SK-N-SH (cell line): ENCODE results near the gene SNTG2. TPM values are rescaled to one million over a fixed set of nuclear protein-coding genes. Genes with fewer than 3 reads are reported as not detected.

ENCODE experiments used
- CTCF ChIA-PET: fragments of 300-600, 350-600 bp; formaldehyde crosslinking; extraction: SDS; loops from one replicate; lab custom pipeline; 2021; lab: Yijun Ruan, JAX
- POLR2A ChIA-PET: fragments of 350-600 bp; sonication (Branson Sonifier 250); formaldehyde crosslinking; extraction: SDS; loops from one replicate; lab custom pipeline; 2020; ENCODE audit warnings: antibody characterized with exemption, inconsistent platforms; lab: Yijun Ruan, JAX
- DNase-seq: peaks from one replicate; pipeline ENCODE4 v3.0.0; 2012
- H2AFZ ChIP-seq: fragments of 200-600 bp; sonication (generic); 2 replicates; pipeline ENCODE4 v1.8.1; 2016; ENCODE audit warnings: antibody characterized with exemption, mild to moderate bottlenecking, low read depth
- H3F3A ChIP-seq: fragments of 200-600 bp; sonication (generic); replicated peaks from 2 replicates; pipeline ENCODE3; 2016; ENCODE audit warnings: antibody characterized with exemption, mild to moderate bottlenecking; ENCODE audit not compliant: insufficient read depth
- H3K27ac ChIP-seq, 2 experiments: fragments of 200-500 bp in 1 of 2; fragments of 200-600 bp in 1 of 2; sonication (Bioruptor generic) in 1 of 2; sonication (generic), shearing (Covaris generic) in 1 of 2; 2 replicates each; pipeline versions ENCODE4 v1.5.1 to v1.6.1; 2014 to 2016; ENCODE audit warnings: low read depth in 2 of 2, inconsistent platforms in 1 of 2, low read length in 1 of 2, mild to moderate bottlenecking in 1 of 2, mixed read lengths in 1 of 2
- H3K27me3 ChIP-seq: fragments of 200-600 bp; sonication (generic), shearing (Covaris generic); 2 replicates; pipeline ENCODE4 v1.6.1; 2016; ENCODE audit warnings: mixed run types; ENCODE audit not compliant: insufficient read depth
- H3K36me3 ChIP-seq, 2 experiments: fragments of 200-500 bp in 1 of 2; fragments of 200-600 bp in 1 of 2; sonication (Bioruptor generic) in 1 of 2; sonication (generic) in 1 of 2; replicated peaks in 1 of 2; 2 replicates each; pipeline versions ENCODE3 to v1.5.1; 2014 to 2016; ENCODE audit warnings: low read length in 1 of 2, mild to moderate bottlenecking in 1 of 2; ENCODE audit not compliant: insufficient read depth in 2 of 2, control insufficient read depth in 1 of 2
- H3K4me1 ChIP-seq, 2 experiments: fragments of 200-500 bp in 1 of 2; fragments of 200-600 bp in 1 of 2; sonication (Bioruptor generic) in 1 of 2; sonication (generic), shearing (Covaris generic) in 1 of 2; 2 replicates each; pipeline versions ENCODE4 v1.5.1 to v1.6.1; 2014 to 2016; ENCODE audit warnings: low read depth in 1 of 2, low read length in 1 of 2, mixed run types in 1 of 2; ENCODE audit not compliant: insufficient read depth in 2 of 2, control insufficient read depth in 1 of 2
- H3K4me2 ChIP-seq: fragments of 200-600 bp; sonication (generic), shearing (Covaris generic); 2 replicates; pipeline ENCODE4 v1.6.1; 2017; ENCODE audit warnings: mixed run types
- H3K4me3 ChIP-seq, 2 experiments: fragments of 200-500 bp in 1 of 2; fragments of 200-600 bp in 1 of 2; sonication (Bioruptor generic) in 1 of 2; sonication (generic), shearing (Covaris generic) in 1 of 2; 2 replicates each; pipeline versions ENCODE4 v1.5.1 to v1.8.1; 2014 to 2016; ENCODE audit warnings: low read depth in 2 of 2, inconsistent platforms in 1 of 2, low read length in 1 of 2, mild to moderate bottlenecking in 1 of 2, mixed read lengths in 1 of 2, moderate library complexity in 1 of 2
- H3K79me2 ChIP-seq: fragments of 200-600 bp; sonication (generic); 2 replicates; pipeline ENCODE4 v1.8.1; 2017; ENCODE audit warnings: mild to moderate bottlenecking; ENCODE audit not compliant: insufficient read depth
- H3K9ac ChIP-seq: fragments of 200-600 bp; sonication (generic); 2 replicates; pipeline ENCODE4 v1.6.1; 2017; ENCODE audit warnings: mixed run types
- H3K9me2 ChIP-seq: fragments of 200-600 bp; sonication (generic); 2 replicates; pipeline ENCODE4 v1.6.1; 2017; ENCODE audit warnings: mixed run types
- H3K9me3 ChIP-seq: fragments of 200-600 bp; sonication (generic); 2 replicates; pipeline ENCODE4 v1.6.1; 2017; ENCODE audit warnings: mixed run types, mild to moderate bottlenecking, moderate library complexity
- H4K20me1 ChIP-seq: fragments of 200-600 bp; sonication (generic); 2 replicates; pipeline ENCODE4 v1.6.1; 2017; ENCODE audit warnings: mild to moderate bottlenecking, mixed run types; ENCODE audit not compliant: insufficient read depth
- ELF1 ChIP-seq: IDR thresholded peaks from 2 replicates; pipeline ENCODE4 v1.4.0; 2012
- EZH2phosphoT487 ChIP-seq: fragments of 200-600 bp; sonication (generic); IDR thresholded peaks from 2 replicates; pipeline ENCODE4 v1.6.1; 2017; ENCODE audit warnings: low read depth, mixed run types, mild to moderate bottlenecking, antibody characterized with exemption, moderate library complexity, borderline replicate concordance
- FOSL2 ChIP-seq: IDR thresholded peaks from 2 replicates; pipeline ENCODE4 v1.4.0; 2012; ENCODE audit warnings: low read depth, mild to moderate bottlenecking, moderate library complexity, borderline replicate concordance
- FOXJ3 ChIP-seq: sonication (generic); formaldehyde crosslinking; IDR thresholded peaks from 2 replicates; pipeline ENCODE4 v1.5.1; 2020; ENCODE audit warnings: mild to moderate bottlenecking, missing genetic modification reagents
- GATA2 ChIP-seq: sonication (generic); formaldehyde crosslinking; IDR thresholded peaks from 2 replicates; pipeline ENCODE4 v1.5.0; 2020; ENCODE audit warnings: mild to moderate bottlenecking, missing genetic modification reagents
- MXI1 ChIP-seq: IDR thresholded peaks from 2 replicates; pipeline ENCODE4 v1.6.1; 2012; ENCODE audit warnings: mild to moderate bottlenecking, low read depth, low read length, improper control_type of control experiment
- NFIC ChIP-seq: IDR thresholded peaks from 2 replicates; pipeline ENCODE4 v1.4.0; 2012; ENCODE audit warnings: borderline replicate concordance
- NRF1 ChIP-seq: IDR thresholded peaks from 2 replicates; pipeline ENCODE4 v1.6.1; 2012; ENCODE audit warnings: low read depth, mild to moderate bottlenecking, low read length
- RAD21 ChIP-seq: IDR thresholded peaks from 2 replicates; pipeline ENCODE4 v1.6.1; 2012; ENCODE audit warnings: mild to moderate bottlenecking, low read length
- RCOR1 ChIP-seq: fragments of 150-350 bp; IDR thresholded peaks from 2 replicates; pipeline ENCODE4 v1.6.1; 2017; ENCODE audit warnings: antibody characterized with exemption, low read length
- SIN3A ChIP-seq: IDR thresholded peaks from 2 replicates; pipeline ENCODE4 v1.6.1; 2012; ENCODE audit warnings: low read depth, mild to moderate bottlenecking, low read length, moderate library complexity, borderline replicate concordance
- TAF1 ChIP-seq: IDR thresholded peaks from 2 replicates; pipeline ENCODE4 v1.6.1; 2012; ENCODE audit warnings: low read depth, mild to moderate bottlenecking, low read length, moderate library complexity, borderline replicate concordance
- TCF12 ChIP-seq: IDR thresholded peaks from 2 replicates; pipeline ENCODE4 v1.4.0; 2012
- TEAD4 ChIP-seq: IDR thresholded peaks from 2 replicates; pipeline ENCODE4 v1.4.0; 2012; ENCODE audit warnings: mild to moderate bottlenecking, borderline replicate concordance; ENCODE audit not compliant: insufficient read depth
- WGBS: methylation state at CpG from one replicate; pipeline ENCODE4 v1.1.6; 2017; ENCODE audit warnings: low lambda C conversion rate; 5-methylcytosine and 5-hydroxymethylcytosine counted together
- polyA plus RNA-seq, 3 experiments: library from polyadenylated mRNA; depleted of rRNA; stranded (reverse); fragments of >200 nt; gene quantifications; 2 replicates each; pipeline ENCODE4 v1.2.3, GENCODE V29; 2012
- TF ChIP-seq, protein P1 (sequence below): fragments of 150-350 bp; IDR thresholded peaks from 2 replicates; pipeline ENCODE4 v1.6.1; 2017; ENCODE audit warnings: antibody characterized with exemption, low read length, low read depth, borderline replicate concordance
- TF ChIP-seq, protein P2 (sequence below): IDR thresholded peaks from 2 replicates; pipeline ENCODE4 v1.4.0; 2012; ENCODE audit warnings: low read depth, borderline replicate concordance
- TF ChIP-seq, protein P3 (sequence below): IDR thresholded peaks from 2 replicates; pipeline ENCODE4 v1.4.0; 2012; ENCODE audit warnings: low read depth, borderline replicate concordance

The SNTG2 gene
- polyA plus RNA-seq, 1 of the 3 experiments (the other 2 are of a cell fraction) = not detected

DNA sequence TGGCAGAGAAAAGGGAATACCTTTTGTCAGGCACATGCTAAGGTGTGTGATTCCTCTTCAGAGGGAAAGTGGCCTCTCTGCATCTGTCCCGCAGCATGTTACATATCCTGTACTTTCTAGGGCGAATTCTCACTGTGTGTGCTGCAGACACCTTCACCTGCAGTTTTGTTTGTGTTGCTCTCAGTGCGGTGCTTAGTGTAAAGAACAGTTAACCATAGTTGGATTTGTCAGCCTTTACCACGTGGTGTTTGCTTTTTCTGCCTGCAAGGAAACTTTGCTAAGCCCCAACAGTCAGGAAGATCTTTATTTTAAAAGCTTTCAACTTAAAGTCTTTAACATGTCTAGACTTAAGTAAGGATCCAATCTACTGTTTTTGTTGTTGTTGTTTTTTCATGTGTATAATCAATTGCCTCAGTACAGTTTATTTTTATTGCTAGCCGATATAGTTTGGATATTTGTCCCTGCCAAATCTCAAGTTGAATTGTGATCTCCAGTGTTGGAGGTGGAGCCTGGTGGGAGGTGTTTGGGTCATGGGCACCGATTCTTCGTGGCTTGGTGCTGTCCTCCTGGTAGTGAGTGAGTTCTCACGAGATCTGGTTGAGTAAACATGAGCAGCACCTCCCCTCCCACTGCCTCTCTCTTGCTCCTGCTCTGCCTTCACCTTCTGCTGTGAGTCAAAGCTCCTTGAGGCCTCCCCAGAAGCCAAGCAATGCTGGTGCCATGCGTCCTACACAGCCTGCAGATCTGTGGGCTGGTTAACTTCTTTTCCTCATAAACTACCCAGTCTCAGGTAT, 90.6 kb downstream of the SNTG2 start:
- POLR2A ChIA-PET = no interaction called here

DNA sequence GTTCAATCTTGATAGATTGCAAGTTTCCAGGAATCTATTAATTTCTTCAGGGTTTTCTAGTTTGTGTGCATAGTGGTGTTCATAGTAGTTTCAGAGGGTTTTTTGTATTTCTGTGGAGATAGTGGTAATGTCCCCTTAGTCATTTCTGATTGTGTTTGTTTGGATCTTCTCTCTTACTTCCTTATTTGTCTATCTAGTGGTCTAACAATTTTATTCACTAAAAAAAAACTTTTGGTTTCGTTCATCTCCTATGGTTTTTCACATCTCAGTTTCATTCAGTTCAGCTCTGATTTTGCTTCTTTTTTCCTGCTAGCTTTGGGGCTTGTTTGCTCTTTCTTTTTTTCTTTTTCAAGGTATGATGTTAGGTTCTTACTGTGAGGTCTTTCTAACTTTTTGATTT, 94.5 kb downstream of the SNTG2 start:
- Histone ChIP-seq H3K9me2 (peaks cover 4% of the 10 kb centered on the region; the same call in 1 of the 2 replicates), H3K79me2 (no peaks in the 10 kb centered on the region)
- TF ChIP-seq RAD21 (no peak), NFIC (no peak), FOXJ3 (CRISPR knock-in tag) (no peak), FOSL2 (no peak), TAF1 (no peak), NRF1 (no peak), EZH2phosphoT487 (no peak), MXI1 (no peak)
- TF ChIP-seq, protein P1, sequence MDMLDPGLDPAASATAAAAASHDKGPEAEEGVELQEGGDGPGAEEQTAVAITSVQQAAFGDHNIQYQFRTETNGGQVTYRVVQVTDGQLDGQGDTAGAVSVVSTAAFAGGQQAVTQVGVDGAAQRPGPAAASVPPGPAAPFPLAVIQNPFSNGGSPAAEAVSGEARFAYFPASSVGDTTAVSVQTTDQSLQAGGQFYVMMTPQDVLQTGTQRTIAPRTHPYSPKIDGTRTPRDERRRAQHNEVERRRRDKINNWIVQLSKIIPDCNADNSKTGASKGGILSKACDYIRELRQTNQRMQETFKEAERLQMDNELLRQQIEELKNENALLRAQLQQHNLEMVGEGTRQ = no peak
- TF ChIP-seq, all 33 proteins: peak for 0
- POLR2A ChIA-PET = no interaction called here
- H3K27me3 ChIP-seq = no peaks in the 10 kb centered on the region
- H3K4me3 ChIP-seq = no peak overlapping the region
- no peaks in the 10 kb centered on the region for H4K20me1 ChIP-seq
- H3K4me2 ChIP-seq = no peak overlapping the region
- 4% methylated on average over 1 of the region's 1 CpG for whole genome bisulfite sequencing
- H3K4me1 ChIP-seq = no peaks in the 10 kb centered on the region
- H3F3A ChIP-seq = no peaks in the 10 kb centered on the region
- H3K27ac ChIP-seq = no peak overlapping the region
- no peak overlapping the region for H3K9ac ChIP-seq
- no peak overlapping the region for H2AFZ ChIP-seq
- CTCF ChIA-PET = no interaction called here
- H3K36me3 ChIP-seq = no peaks in the 10 kb centered on the region
- DNase-seq = no peak
- peaks cover 6% of the 10 kb centered on the region for H3K9me3 ChIP-seq

More for the DNA sequence above, 90.6 kb downstream of the SNTG2 start:
- Histone ChIP-seq H3K4me2 (no peak overlapping the region), H3K4me3 (no peak overlapping the region), H3F3A (no peaks in the 10 kb centered on the region), H3K4me1 (peaks cover 0 to 7% of the 10 kb centered on the region in 2 experiments; a peak in 1 of 4 replicates), H3K36me3 (no peaks in the 10 kb centered on the region), H4K20me1 (no peaks in the 10 kb centered on the region), H3K27ac (no peak overlapping the region), H3K79me2 (no peaks in the 10 kb centered on the region), H3K9me3 (peaks cover 9% of the 10 kb centered on the region; the same call in 1 of the 2 replicates), H3K27me3 (no peaks in the 10 kb centered on the region), H3K9ac (no peak overlapping the region), H2AFZ (no peak overlapping the region), H3K9me2 (peaks cover 4% of the 10 kb centered on the region; the same call in 1 of the 2 replicates)
- 29% methylated on average over 9 of the region's 9 CpGs for WGBS
- TF ChIP-seq SIN3A = no peak
- no peak for TF ChIP-seq EZH2phosphoT487
- TF ChIP-seq, protein P2, sequence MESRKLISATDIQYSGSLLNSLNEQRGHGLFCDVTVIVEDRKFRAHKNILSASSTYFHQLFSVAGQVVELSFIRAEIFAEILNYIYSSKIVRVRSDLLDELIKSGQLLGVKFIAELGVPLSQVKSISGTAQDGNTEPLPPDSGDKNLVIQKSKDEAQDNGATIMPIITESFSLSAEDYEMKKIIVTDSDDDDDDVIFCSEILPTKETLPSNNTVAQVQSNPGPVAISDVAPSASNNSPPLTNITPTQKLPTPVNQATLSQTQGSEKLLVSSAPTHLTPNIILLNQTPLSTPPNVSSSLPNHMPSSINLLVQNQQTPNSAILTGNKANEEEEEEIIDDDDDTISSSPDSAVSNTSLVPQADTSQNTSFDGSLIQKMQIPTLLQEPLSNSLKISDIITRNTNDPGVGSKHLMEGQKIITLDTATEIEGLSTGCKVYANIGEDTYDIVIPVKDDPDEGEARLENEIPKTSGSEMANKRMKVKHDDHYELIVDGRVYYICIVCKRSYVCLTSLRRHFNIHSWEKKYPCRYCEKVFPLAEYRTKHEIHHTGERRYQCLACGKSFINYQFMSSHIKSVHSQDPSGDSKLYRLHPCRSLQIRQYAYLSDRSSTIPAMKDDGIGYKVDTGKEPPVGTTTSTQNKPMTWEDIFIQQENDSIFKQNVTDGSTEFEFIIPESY = no peak
- no peak for TF ChIP-seq FOSL2
- TF ChIP-seq TEAD4 = no peak
- TF ChIP-seq GATA2 (CRISPR knock-in tag) = no peak
- TF ChIP-seq, protein P3, sequence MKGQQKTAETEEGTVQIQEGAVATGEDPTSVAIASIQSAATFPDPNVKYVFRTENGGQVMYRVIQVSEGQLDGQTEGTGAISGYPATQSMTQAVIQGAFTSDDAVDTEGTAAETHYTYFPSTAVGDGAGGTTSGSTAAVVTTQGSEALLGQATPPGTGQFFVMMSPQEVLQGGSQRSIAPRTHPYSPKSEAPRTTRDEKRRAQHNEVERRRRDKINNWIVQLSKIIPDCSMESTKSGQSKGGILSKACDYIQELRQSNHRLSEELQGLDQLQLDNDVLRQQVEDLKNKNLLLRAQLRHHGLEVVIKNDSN = no peak
- no peak for TF ChIP-seq FOXJ3 (CRISPR knock-in tag)
- no peak for TF ChIP-seq ELF1
- no peak for TF ChIP-seq TCF12
- TF ChIP-seq RCOR1 = no peak
- TF ChIP-seq NFIC = no peak
- CTCF ChIA-PET = interaction anchor here (1.0 kb wide), 2 partner anchors 87 to 510 kb away, joined by 3 read pairs; no protein-coding TSS in a partner anchor
- no peak for DNase-seq
